ENCODE data around the gene VSTM4.

VSTM4 gene

GRCh38 chr10:49115015-49115795, at the start of gene VSTM4:
VSTM4 (minus strand) TSS chr10:49115522; CDS start chr10:49115485, 37 bp downstream.
- no peak for DNase-seq

GRCh38 chr10:49164559-49165188, 49.4 kb upstream of the VSTM4 start:
- DNase-seq, result no peak

GRCh38 chr10:49163741-49164140, 48.4 kb upstream of the VSTM4 start:
- no peak for DNase-seq

GRCh38 chr10:49162761-49163310, 47.5 kb upstream of the VSTM4 start:
- DNase-seq, result no peak

- no peak for DNase-seq
These were observed 46.7 kb upstream of the VSTM4 start for GRCh38 chr10:49162063-49162462.

- no peak for DNase-seq
These were observed 46.2 kb upstream of the VSTM4 start for GRCh38 chr10:49161411-49161997.

GRCh38 chr10:49160814-49161213, 45.5 kb upstream of the VSTM4 start:
- DNase-seq, result no peak

GRCh38 chr10:49160110-49160509, 44.8 kb upstream of the VSTM4 start:
- DNase-seq, result no peak

GRCh38 chr10:49158915-49159314, 43.6 kb upstream of the VSTM4 start:
- no peak for DNase-seq

- DNase-seq, result no peak
These were observed 43.1 kb upstream of the VSTM4 start for GRCh38 chr10:49158404-49158803.

- no peak for DNase-seq
These were observed 41.9 kb upstream of the VSTM4 start for GRCh38 chr10:49157229-49157628.

GRCh38 chr10:49154641-49155040, 39.3 kb upstream of the VSTM4 start:
- no peak for DNase-seq

- no peak for DNase-seq
These were observed 38.6 kb upstream of the VSTM4 start for GRCh38 chr10:49153971-49154370.

GRCh38 chr10:49153115-49153514, 37.8 kb upstream of the VSTM4 start:
- no peak for DNase-seq

- no peak for DNase-seq
These were observed 37.3 kb upstream of the VSTM4 start for GRCh38 chr10:49152663-49153062.

GRCh38 chr10:49152037-49152436, 36.7 kb upstream of the VSTM4 start:
- no peak for DNase-seq

- no peak for DNase-seq
These were observed 36.2 kb upstream of the VSTM4 start for GRCh38 chr10:49151481-49151880.

- no peak for DNase-seq
These were observed 35.7 kb upstream of the VSTM4 start for GRCh38 chr10:49151025-49151445.

GRCh38 chr10:49150426-49150825, 35.1 kb upstream of the VSTM4 start:
- DNase-seq, result no peak

- DNase-seq, result no peak
These were observed 34.6 kb upstream of the VSTM4 start for GRCh38 chr10:49149881-49150280.

GRCh38 chr10:49144058-49144720, 28.9 kb upstream of the VSTM4 start:
- no peak for DNase-seq

GRCh38 chr10:49143249-49143648, 27.9 kb upstream of the VSTM4 start:
- DNase-seq, result no peak

All from amniotic stem cell (primary cell).